ENCODE measurements around the gene ARHGAP28.
"Not testable (repeated sequence)": the region's sequence is repeated elsewhere in the genome, so short reads cannot be mapped to it uniquely, and the experiment has no call there.

GRCh38 chr18:6938403-6938802 lies 208.9 kb downstream of the ARHGAP28 start:
- not testable (repeated sequence) for TF ChIP-seq POLR2A, CTCF (IDR thresholded peaks at IDR 0.05)

Measured in prostate gland (tissue), 2 donors.